ENCODE results near the gene EPHA5.

Gene EPHA5

GRCh38 chr4:65670331-65671031 is at the start of gene EPHA5:
Gene EPHA5 (minus strand): TSS chr4:65670489. CDS start chr4:65669742, 747 bp downstream.
- no peak for DNase-seq

- DNase-seq = no peak
Observed at GRCh38 chr4:65719635-65720034, 49.3 kb upstream of the EPHA5 start.

GRCh38 chr4:65698631-65699030 is 28.3 kb upstream of the EPHA5 start:
- DNase-seq = no peak

GRCh38 chr4:65696436-65696835 is 26.1 kb upstream of the EPHA5 start:
- no peak for DNase-seq

GRCh38 chr4:65671372-65671771 is 1.1 kb upstream of the EPHA5 start:
- DNase-seq = no peak

GRCh38 chr4:65670020-65670330 is 314 bp downstream of the EPHA5 start:
- DNase-seq = no peak

GRCh38 chr4:65669111-65670019 is 924 bp downstream of the EPHA5 start:
- DNase-seq = no peak

GRCh38 chr4:65668201-65669089 is 1.8 kb downstream of the EPHA5 start:
- DNase-seq = no peak

GRCh38 chr4:65667506-65668041 is 2.7 kb downstream of the EPHA5 start:
- no peak for DNase-seq

GRCh38 chr4:65665771-65666523 is 4.3 kb downstream of the EPHA5 start:
- DNase-seq = no peak

GRCh38 chr4:65661471-65661870 is 8.8 kb downstream of the EPHA5 start:
- DNase-seq = no peak

- DNase-seq = no peak
Observed at GRCh38 chr4:65658117-65658516, 12.2 kb downstream of the EPHA5 start.

- no peak for DNase-seq
Observed at GRCh38 chr4:65656008-65656407, 14.3 kb downstream of the EPHA5 start.

GRCh38 chr4:65654976-65655375 is 15.3 kb downstream of the EPHA5 start:
- DNase-seq = no peak

GRCh38 chr4:65653740-65654361 is 16.4 kb downstream of the EPHA5 start:
- no peak for DNase-seq

- no peak for DNase-seq
Observed at GRCh38 chr4:65651751-65652150, 18.5 kb downstream of the EPHA5 start.

- DNase-seq = no peak
Observed at GRCh38 chr4:65651031-65651430, 19.3 kb downstream of the EPHA5 start.

GRCh38 chr4:65646136-65646535 is 24.2 kb downstream of the EPHA5 start:
- no peak for DNase-seq

- DNase-seq = no peak
Observed at GRCh38 chr4:65645185-65645584, 25.1 kb downstream of the EPHA5 start.

- no peak for DNase-seq
Observed at GRCh38 chr4:65635051-65635821, 35.1 kb downstream of the EPHA5 start.

GRCh38 chr4:65624651-65625050 is 45.6 kb downstream of the EPHA5 start:
- DNase-seq = no peak
